Measurements from ENCODE around the gene FBXW11. TPM values are rescaled to one million over a fixed set of nuclear protein-coding genes. Genes with fewer than 3 reads are reported as not detected.

The FBXW11 gene
- polyA plus RNA-seq, 1 donor from 2014 or later, result 103 TPM

DNA sequence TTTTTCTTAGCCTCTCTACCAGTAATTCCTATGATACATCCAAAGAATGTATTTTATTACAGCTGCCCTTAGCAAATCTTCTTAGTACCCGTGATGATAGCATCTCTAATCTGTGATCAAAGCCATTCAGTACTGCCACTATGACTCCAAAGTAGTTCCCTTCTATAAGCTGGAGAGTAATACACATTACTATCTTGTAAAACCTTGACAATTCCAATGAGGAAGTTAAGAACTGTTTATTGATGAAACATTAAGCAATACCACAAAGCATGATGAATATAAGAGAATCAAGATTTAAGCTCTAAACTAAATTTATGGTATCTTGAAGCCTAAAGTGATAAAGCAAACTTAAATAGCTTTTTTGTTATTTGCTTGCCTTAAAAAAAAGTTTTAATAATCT lies 134.7 kb downstream of the FBXW11 start:
- Histone ChIP-seq H3K36me3 (ENCODE audit: insufficient read depth, low read length) (peaks cover 14% of the 10 kb centered on the region), H3K27me3 (ENCODE audit: insufficient read depth, low read depth, low read length) (no peaks in the 10 kb centered on the region), H3K4me2 (ENCODE audit: low read length) (no peak overlapping the region), H3F3A (ENCODE audit: insufficient read depth, low read length, poor library complexity, severe bottlenecking) (no peaks in the 10 kb centered on the region), H4K20me1 (ENCODE audit: insufficient read depth) (peaks cover 3% of the 10 kb centered on the region), H3K9ac (ENCODE audit: low read length) (no peak overlapping the region), H3K9me3 (ENCODE audit: low read length) (no peaks in the 10 kb centered on the region), H3K9me2 (ENCODE audit: insufficient read depth, low read length) (no peaks in the 10 kb centered on the region), H2AFZ (ENCODE audit: low read depth, low read length) (no peak overlapping the region), H3K4me3 (ENCODE audit: low read length) (no peak overlapping the region), H3K27ac (ENCODE audit: low read length) (no peak overlapping the region), H3K79me2 (replicated peaks; ENCODE audit: insufficient read depth, low read length) (no peaks in the 10 kb centered on the region)
- TF ChIP-seq RAD21 (conservative IDR thresholded peaks at IDR 0.05) (no peak), MXI1 (conservative IDR thresholded peaks at IDR 0.05; ENCODE audit: poor library complexity, severe bottlenecking) (no peak), SMC3 (conservative IDR thresholded peaks at IDR 0.05; ENCODE audit: poor library complexity) (no peak), EP300 (conservative IDR thresholded peaks at IDR 0.05; ENCODE audit: poor library complexity, severe bottlenecking) (no peak)
- TF ChIP-seq, protein P1, sequence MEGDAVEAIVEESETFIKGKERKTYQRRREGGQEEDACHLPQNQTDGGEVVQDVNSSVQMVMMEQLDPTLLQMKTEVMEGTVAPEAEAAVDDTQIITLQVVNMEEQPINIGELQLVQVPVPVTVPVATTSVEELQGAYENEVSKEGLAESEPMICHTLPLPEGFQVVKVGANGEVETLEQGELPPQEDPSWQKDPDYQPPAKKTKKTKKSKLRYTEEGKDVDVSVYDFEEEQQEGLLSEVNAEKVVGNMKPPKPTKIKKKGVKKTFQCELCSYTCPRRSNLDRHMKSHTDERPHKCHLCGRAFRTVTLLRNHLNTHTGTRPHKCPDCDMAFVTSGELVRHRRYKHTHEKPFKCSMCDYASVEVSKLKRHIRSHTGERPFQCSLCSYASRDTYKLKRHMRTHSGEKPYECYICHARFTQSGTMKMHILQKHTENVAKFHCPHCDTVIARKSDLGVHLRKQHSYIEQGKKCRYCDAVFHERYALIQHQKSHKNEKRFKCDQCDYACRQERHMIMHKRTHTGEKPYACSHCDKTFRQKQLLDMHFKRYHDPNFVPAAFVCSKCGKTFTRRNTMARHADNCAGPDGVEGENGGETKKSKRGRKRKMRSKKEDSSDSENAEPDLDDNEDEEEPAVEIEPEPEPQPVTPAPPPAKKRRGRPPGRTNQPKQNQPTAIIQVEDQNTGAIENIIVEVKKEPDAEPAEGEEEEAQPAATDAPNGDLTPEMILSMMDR (IDR thresholded peaks at IDR 0.05; ENCODE audit: poor library complexity, severe bottlenecking), result no peak

DNA sequence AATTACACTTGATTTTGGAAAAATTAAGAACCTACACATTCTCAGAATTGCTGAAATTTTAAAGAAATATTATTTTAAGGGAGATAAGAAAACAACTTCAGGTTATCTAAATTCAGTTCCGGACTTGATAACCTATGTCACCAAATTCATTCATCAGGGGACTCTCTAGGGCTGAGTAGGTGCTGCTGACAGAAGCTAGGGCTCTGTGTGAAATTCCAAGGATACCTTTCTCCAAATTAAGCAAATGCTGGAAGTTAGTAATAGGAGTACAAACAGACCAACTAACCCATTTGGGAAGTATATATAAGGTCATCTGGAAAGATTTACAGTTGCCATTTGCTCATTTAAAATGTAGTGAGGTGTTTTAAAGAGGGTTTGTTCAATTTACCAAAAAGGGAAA lies 136.5 kb downstream of the FBXW11 start:
- TF ChIP-seq, protein P2, sequence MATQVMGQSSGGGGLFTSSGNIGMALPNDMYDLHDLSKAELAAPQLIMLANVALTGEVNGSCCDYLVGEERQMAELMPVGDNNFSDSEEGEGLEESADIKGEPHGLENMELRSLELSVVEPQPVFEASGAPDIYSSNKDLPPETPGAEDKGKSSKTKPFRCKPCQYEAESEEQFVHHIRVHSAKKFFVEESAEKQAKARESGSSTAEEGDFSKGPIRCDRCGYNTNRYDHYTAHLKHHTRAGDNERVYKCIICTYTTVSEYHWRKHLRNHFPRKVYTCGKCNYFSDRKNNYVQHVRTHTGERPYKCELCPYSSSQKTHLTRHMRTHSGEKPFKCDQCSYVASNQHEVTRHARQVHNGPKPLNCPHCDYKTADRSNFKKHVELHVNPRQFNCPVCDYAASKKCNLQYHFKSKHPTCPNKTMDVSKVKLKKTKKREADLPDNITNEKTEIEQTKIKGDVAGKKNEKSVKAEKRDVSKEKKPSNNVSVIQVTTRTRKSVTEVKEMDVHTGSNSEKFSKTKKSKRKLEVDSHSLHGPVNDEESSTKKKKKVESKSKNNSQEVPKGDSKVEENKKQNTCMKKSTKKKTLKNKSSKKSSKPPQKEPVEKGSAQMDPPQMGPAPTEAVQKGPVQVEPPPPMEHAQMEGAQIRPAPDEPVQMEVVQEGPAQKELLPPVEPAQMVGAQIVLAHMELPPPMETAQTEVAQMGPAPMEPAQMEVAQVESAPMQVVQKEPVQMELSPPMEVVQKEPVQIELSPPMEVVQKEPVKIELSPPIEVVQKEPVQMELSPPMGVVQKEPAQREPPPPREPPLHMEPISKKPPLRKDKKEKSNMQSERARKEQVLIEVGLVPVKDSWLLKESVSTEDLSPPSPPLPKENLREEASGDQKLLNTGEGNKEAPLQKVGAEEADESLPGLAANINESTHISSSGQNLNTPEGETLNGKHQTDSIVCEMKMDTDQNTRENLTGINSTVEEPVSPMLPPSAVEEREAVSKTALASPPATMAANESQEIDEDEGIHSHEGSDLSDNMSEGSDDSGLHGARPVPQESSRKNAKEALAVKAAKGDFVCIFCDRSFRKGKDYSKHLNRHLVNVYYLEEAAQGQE (IDR thresholded peaks at IDR 0.05; ENCODE audit: borderline replicate concordance), result no peak
- TF ChIP-seq TAF1 (IDR thresholded peaks at IDR 0.05; ENCODE audit: low read depth) (no peak), POLR2AphosphoS5 (IDR thresholded peaks at IDR 0.05) (no peak), EZH2 (IDR thresholded peaks at IDR 0.05; ENCODE audit: borderline replicate concordance, insufficient read depth, low read length, poor library complexity, severe bottlenecking) (no peak), MXI1 (conservative IDR thresholded peaks at IDR 0.05; ENCODE audit: poor library complexity, severe bottlenecking) (no peak), RAD21 (conservative IDR thresholded peaks at IDR 0.05) (no peak), SMC3 (conservative IDR thresholded peaks at IDR 0.05; ENCODE audit: poor library complexity) (no peak), EP300 (conservative IDR thresholded peaks at IDR 0.05; ENCODE audit: poor library complexity, severe bottlenecking) (no peak)
- TF ChIP-seq, protein P1 (IDR thresholded peaks at IDR 0.05; ENCODE audit: poor library complexity, severe bottlenecking), result no peak
- Histone ChIP-seq H3K9me3 (ENCODE audit: low read length) (no peaks in the 10 kb centered on the region), H3K36me3 (ENCODE audit: insufficient read depth, low read length) (peaks cover 7% of the 10 kb centered on the region), H3K9ac (ENCODE audit: low read length) (no peak overlapping the region), H3K4me3 (ENCODE audit: low read length) (no peak overlapping the region), H4K20me1 (ENCODE audit: insufficient read depth) (peaks cover 3% of the 10 kb centered on the region), H3K79me2 (replicated peaks; ENCODE audit: insufficient read depth, low read length) (no peaks in the 10 kb centered on the region), H2AFZ (ENCODE audit: low read depth, low read length) (no peak overlapping the region), H3K27ac (ENCODE audit: low read length) (no peak overlapping the region), H3K27me3 (ENCODE audit: insufficient read depth, low read depth, low read length) (no peaks in the 10 kb centered on the region), H3K9me2 (ENCODE audit: insufficient read depth, low read length) (no peaks in the 10 kb centered on the region), H3F3A (ENCODE audit: insufficient read depth, low read length, poor library complexity, severe bottlenecking) (no peaks in the 10 kb centered on the region), H3K4me2 (ENCODE audit: low read length) (no peak overlapping the region)
